ENCODE measurements around the gene ACSM6.

- TF ChIP-seq FOXM1 (IDR thresholded peaks at IDR 0.05; ENCODE audit: borderline replicate concordance) (no peak), HDGF (IDR thresholded peaks at IDR 0.05; ENCODE audit: borderline replicate concordance) (no peak)
Measured at GRCh38 chr10:95188593-95188992, 5.4 kb upstream of the ACSM6 start.

Measured in HEK293T (cell line).